ENCODE measurements around the gene PPP2R3B.

PPP2R3B gene

DNA sequence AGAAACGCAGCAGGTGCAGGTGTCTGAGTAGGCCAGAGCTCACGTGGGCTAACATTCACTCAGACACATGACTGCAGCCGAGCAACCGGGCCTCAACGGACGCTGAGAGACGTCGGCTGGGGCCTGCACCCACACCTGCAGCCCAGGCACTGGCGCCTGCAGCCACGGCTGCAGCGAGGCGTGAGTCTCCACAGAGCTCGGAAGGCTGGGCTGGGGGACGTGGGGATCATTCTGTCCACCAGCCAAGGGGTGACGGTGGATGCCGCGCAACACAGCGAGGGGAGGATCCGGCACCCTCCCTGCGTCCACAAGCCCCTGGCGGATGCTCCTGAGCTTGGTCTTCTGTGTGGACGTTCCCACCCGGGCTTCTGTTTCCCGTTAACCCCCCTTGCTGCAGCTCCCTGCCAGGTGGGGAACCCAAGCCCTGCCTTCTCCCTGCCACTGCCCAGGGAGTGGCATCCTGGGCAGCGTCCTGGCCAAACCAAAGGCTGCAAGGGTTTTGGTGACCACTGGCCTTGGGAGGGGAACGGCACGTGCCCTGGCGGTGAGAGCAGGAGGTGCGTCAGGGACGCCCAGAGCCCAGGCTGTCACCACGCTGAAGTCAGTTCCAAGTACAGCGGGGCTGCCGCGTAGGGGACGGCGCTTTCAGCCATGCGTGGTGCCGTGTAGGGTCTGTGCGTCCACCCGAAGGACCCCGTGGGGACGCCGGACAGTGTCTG is 16.3 kb downstream of the PPP2R3B start:
- DNase-seq = no peak

DNA sequence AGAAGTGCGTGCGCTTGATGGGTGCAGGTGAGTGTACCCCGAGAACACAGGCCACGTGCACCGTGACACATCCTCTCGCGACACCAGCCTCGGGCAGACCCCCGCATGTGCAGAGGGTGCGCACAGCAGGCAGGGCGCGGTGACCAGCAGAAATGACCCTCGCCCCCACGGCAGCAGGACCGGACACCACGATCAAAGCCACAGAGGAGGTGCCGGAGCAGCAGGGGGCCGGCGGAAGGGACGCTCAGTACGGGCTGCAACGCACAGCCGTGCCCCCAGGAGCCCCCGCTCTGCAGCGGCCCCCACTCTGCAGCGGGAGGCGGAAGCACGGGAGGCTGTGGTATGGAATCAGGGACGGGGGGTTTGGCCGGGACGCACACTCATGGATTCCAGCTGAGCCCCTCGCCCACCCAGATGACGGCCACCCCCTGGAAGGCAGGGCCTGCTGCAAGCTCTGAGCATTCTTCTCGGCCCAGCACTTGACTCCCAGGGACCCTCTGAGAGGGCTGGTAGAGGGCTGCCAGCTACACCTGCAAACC is 17.1 kb downstream of the PPP2R3B start:
- no peak for DNase-seq

DNA sequence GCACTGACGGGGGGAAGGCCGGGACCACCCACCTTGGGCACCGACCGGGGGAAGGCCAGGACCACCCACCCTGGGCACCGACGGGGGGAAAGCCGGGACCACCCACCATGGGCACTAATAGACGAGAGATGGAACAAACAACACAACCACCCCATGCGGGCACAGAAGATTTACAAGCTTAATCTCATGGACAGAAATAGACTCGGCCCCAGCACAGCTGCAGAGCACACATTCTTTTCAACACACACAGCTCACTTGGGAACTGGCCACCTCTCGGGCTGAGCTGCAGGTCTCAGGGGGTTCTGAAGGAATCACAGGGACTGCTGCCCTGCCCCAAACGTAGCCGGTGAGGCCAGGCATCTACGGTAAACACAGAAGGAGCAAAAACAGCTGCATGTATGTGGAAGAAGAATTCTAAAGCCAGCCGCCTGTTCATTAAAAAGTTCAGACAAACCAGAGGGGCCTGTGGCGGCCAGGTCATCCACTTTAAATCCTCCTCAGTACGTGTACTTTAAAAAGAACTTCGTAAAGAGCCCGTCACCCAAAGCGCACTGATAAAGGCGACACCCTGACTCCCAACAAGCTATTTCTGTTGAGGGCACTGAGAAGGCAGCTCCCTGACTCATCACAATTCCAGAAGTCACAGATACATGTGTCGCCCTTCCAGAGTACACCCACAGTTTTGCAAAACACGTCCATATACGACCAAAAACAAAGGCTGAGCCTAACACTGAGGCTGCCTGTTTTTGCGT is 17.7 kb downstream of the PPP2R3B start:
- no peak for DNase-seq

DNA sequence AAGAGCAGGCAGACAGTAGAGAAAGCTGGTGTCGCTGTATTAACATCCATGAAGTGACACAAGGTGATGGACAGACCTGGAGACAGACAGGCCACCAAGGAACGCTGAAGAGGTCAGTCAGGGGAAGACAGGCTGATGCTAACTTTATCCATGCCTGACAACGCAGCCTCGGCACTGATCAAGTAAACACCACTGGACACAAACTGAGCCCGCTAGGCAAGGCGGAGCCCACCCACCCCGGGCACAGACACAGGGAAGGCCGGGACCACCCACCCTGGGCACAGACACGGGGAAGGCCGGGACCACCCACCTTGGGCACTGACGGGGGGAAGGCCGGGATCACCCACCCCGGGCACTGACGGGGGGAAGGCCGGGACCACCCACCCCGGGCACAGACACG is 18.8 kb downstream of the PPP2R3B start:
- no peak for DNase-seq

DNA sequence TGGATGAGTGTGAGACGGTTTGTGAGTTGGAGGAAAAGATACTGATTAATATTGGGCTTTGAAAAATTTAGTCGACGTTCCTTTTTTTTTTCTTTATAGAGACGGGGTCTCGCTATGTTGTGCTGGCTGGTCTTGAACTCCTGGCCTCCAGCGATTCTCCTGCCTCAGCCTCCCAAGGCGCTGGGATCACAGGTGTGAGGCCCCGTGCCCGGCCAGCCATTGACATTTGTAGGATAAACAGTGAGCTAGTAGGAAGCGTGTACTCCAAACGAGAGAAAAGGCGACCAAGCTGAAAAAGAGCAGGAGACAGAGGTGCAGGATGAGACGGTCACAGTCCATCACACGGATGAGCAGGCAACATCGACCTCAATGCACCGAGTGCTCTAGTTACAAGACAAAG is 19.4 kb downstream of the PPP2R3B start:
- no peak for DNase-seq

DNA sequence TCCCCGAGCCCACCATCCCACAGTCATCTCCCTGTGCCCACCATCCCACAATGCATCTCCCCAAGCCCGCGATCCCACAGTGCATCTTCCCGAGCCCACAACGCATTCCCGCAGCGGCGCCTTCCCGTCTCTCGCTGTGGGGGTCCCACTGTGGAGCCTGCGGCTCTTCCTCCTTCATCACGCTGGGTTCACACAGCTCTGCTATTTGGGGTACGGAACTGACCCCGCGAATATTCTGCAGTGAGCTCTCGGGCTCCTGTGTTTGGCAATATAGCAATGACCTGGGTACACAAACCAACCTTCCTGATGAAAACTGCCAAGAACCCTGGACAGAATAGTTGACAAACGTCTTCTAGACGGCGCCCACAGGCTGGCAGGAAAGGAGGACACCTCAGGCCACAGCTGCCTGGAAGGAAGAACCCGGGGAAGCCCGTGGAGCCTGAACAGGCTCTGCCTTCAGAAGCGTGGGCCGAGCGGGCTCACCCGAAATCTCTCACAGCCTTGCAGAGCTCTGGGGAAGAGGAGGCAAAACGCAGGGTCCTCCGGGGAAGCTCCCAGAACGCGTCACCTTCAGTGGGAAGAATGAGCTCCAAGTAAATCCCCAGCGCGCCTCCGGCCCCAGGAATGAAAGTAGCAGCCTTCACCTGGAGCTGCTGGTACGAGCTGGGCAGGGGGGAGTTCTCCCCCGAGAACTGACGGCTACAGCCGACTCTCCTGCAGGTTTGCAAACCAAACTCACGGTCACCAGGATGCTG is 22.9 kb downstream of the PPP2R3B start:
- DNase-seq = no peak

DNA sequence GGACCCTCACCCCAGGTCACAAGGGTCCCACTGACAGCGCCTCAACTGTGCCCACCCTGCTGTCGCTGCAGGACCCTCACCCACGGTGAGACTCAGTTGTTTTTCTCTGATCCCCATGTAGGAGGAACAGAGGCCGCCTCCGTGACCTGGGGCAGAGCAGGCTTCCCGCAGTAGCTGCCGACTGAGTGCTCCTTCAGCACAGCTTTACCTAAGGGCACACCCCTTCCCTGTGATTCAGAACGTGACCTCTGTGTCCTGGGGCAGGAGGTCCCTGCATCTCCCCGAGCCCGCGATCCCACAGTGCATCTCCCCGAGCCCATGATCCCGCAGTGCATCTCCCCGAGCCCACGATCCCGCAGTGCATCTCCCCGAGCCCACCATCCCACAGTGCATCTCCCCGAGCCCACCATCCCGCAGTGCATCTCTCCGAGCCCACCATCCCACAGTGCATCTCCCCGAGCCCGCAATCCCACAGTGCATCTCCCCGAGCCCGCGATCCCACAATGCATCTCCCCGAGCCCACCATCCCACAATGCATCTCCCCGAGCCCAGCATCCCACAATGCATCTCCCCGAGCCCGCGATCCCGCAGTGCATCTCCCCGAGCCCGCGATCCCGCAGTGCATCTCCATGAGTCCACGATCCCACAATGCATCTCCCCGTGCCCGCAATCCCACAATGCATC is 23.6 kb downstream of the PPP2R3B start:
- DNase-seq = no peak

DNA sequence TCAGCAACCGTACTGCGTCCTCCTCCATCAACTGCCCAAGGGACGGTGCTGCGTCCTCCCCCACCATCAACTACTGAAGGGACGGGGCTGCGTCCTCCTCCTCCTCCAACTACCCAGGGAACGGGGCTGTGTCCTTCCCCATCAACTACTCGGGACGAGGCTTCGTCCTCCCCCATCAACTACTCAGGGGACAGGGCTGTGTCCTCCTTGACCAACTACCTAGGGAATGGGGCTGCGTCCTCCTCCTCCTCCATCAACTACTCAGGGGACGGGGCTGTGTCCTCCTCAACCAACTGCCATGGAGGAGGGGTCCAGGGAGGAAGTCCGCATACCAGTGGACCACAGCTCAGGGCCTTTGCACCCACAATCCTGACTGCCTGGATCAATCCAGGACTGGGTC is 24.4 kb downstream of the PPP2R3B start:
- DNase-seq = no peak

DNA sequence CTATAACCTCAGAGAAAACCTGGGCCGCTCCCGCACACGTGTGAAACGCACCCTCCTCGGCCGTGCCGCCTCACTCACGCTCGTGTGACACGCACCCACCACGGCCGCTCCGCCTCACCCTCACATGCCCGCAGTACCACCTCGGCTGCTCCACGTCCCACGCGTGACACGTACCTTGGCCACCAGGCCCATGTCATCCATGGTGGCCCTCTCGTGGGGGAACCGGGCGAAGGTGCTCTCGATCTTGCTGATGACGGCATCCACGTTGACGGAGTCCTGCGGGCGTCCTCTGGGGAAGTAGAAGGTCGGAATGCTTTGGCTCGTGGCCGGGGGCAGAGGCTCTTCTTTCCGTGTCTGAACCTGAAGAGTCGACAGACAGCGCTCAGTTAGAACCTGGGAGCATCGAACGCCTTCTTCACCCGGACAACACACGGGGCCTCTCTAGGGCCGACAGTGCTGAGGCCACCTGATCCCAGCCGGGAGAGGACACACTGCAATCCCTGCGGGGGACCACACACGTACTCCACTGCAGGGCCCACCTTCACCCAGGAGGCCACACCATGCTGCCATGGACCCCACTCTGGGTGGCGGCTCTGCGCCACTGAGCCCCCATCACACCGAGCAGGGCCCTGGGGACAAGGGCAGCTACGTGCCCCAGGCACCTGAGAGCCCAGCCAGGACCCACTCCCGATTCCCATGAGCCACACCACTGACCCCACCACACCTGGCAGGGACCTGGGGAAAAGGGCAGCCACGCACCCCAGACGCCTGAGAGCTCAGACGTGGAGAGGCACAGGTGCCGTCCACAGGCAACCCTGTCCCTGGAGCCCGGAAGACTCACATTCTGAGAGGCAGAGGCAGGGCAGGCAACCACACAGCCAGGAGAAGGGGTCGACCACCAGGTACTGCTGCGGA is 25.2 kb downstream of the PPP2R3B start:
- no peak for DNase-seq

DNA sequence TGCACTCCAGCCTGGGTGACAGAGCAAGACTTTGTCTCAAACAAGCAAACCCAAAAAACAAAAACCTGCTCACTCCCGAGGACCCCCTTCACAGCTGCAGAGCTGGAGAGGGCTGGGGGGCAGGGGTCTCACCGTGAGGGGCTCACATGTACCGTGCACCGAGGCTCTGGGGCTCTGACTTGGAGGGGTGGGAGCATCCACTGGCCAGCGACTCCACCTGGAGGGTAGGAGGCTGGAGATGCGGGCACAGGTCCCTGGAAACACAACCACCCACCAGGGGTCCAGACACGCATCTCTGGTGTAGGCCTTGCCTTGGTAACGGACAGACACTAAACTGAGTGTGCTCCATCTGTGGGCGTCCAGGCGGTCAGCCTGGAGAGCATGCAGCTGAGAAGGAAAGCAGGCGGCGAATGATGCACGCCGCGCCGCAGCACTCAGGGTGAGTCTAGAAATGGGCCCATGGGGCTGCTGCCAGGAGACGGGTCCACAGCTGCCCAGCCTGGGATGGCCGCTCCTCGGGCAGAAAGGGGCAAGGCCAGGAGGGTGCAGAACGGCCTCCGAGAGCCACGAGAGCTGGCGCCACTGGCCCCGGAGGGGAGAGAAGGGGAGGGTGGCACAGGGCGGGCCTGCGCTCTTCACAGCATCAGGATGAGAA is 26.1 kb downstream of the PPP2R3B start:
- no peak for DNase-seq

DNA sequence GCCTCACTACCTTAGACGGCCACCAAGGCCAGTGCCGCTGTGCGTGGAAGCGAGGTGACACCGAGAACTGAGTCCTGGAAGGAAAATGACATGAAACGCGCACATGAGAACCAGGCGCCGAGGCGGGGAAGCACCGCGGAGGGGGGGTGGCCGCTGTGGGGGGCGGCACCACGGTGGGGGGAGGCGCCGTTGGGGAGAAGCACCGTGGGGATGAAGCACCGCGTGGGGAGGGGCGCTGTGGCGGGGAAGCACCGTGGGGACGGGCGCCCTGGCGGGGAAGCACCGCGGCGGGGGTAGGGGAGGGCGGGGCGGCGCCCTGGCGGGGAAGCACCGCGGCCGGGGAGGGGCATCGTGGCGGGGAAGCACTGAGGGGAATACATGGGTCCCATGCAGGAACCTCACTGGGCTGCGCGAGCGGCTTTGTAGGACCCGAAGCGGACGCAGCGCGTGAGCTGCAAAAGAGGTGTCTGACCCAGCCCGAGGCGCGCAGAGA is 28.0 kb downstream of the PPP2R3B start:
- DNase-seq = no peak

DNA sequence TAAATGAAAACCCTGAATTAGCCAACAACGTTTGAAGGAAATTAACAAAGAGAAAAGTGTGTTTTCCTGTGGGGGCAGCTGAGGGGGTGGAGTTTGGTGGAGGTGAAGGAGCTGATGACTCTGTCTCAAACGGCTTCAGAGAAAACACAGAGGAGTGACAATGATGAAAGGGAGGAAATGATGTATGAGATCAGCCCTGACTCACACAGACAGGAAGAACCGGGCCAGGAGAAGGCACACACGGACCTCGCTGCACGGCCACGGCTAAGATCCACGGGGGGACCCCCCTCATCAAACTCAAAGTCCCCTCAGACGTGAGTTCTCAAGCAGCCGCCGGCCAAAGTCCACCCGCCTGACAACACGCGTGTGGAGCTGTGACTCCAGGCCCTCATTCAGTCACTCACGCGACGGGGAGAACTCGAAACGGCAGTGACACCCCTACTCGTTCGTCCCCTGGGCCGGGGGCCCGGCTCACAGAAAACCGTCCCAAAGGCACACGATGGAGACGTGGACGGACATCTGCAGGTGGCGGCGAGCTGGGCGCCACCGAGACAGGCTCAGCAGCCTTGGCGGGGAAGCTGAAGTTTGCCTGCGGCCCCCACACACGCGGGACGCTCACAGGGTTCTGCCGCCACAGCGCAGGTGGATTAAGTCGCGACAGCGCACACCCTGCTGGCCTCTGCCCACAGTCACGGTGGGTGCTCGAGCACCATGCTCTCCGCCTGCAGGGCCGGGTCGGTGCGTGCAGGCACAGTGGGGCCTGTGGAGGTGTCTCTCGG is 28.8 kb downstream of the PPP2R3B start:
- no peak for DNase-seq

DNA sequence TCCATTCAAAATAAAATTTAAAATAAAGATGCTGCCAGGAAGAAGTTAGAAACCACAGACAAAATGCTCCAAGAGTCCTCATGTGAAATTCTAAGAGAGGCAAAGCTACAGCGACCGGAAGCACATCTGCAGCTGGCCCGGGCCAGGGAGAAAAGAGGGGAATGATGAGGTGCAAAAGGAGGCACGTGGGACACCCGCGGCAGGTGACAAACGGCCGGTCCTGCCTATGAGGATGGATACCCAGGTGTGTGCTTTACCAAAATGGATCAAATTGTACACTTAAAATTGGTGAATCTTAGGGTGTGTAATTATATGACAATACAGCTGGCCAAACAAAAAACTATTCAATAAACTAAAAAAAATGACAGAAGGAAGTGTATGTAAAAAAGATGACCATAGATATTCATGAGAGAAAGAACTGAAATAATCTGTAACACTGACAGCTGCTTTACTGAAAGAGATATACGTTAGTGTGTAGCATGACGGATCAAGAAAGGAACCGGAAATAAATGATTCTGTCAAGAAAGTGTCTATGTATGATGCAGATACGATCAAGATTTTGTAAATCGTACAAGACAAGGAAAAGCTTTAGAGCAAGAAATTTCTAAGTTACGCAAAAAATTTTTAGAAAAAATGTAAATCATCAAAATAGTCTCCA is 29.5 kb downstream of the PPP2R3B start:
- no peak for DNase-seq

DNA sequence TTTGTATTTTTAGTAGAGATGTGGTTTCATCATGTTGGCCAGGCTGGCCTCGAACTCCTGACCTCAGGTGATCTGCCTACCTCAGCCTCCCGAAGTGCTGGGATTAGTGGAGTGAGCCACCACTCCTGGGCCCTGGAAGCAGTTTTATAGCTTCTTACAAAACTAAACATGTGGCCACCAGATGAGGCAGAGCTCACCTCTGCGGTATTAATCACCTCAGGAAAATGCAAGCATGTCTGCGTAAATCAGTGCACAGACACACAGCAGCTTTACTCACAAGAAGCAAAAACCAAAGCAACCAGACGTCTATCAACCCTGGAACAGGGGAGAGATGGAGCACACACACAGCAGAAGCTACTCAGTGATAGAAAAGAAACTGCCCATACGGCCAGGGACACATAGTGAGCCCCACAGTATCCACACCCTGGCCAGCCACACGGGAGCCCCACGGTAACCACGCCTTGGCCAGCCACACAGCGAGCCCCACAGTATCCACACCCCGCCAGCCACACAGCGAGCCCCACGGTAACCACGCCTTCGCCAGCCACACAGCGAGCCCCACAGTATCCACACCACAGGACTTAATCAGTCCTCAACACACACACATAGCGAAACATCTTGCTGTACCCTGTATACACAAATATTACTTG is 30.2 kb downstream of the PPP2R3B start:
- DNase-seq = no peak

DNA sequence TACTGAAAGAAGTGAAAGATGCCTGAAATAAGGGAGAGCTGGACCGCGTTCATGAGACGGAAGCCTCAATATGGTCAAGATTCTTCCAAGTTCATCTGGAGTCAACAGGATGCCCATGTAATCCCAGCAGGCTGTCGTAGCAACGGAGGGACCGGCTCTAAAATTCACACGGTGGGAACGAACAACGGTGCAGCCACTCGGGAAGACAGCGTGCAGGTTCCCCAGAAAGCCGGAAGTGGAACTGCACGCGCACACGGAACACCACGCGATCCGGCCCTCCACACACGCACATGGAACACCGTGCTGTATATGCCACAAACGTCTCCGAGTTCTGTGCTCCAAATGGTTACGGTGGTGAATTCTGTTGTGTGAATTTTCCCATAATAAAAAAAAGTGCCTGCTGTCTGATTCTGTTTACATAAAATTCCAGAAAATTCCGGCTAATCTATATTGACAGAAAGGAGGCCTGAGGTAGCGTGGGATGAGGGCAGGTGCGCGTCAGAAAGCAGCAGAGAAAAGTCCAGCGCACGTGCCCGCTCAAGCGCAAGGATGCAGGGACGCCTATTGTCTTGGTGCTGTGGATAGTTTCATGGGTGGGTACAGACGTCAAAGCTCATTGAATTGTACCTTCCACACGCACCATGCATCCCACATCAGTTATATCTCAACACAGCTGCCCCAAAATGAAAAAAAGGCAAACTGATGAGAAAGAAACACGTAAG is 31.2 kb downstream of the PPP2R3B start:
- DNase-seq = no peak

DNA sequence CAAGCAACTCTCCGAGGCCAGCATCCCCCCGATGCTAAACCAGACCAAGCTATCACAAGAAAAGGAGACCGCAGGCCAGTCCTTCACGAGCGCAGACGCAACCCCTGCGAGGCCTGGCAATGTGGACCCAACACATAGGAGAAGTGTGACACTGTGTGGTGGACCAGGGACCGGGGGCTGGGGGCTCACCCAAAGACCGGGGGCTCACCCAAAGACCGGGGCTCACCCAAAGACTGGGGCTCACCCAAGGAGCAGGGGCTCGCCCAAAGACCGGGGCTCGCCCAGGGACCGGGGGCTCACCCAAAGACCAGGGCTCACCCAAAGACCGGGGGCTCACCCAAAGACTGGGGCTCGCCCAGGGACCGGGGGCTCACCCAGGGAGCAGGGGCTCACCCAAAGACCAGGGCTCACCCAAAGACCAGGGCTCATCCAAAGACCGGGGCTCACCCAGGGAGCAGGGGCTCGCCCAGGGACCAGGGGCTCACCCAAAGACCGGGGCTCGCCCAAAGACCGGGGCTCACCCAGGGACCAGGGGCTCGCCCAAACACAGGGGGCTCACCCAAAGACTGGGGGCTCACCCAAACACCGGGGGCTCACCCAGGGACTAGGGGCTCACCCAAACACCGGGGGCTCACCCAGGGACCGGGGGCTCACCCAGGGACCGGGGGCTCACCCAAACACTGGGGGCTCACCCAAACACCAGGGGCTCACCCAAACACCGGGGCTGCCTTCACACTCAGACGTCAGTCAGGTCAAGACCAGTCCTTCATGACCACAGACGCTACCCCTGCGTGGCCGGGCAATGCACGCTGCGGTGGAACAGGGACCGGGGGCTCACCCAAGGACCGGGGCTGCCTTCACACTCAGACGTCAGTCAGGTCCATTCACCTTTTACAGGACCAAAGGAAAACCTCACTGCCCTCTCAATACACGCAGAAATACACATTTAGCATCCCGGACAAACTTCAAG is 32.9 kb downstream of the PPP2R3B start:
- no peak for DNase-seq

Measured in COR-L47 (cell line).